K562 (cell line): ENCODE data around the gene NQO2. TPM values are rescaled to one million over a fixed set of nuclear protein-coding genes. Genes with fewer than 3 reads are reported as not detected.

Experiments used
- CREB3 ChIP-seq: fragments of 450-650 bp; conservative IDR thresholded peaks from 2 replicates; pipeline ENCODE4 v1.6.1; 2016; ENCODE audit warnings: missing genetic modification characterization, low read depth, mild to moderate bottlenecking, missing compliant biosample characterization, moderate library complexity
- CREB5 ChIP-seq: fragments of 250-450 bp; sonication (Bioruptor Pico); IDR thresholded peaks from 2 replicates; pipeline ENCODE4 v1.5.0; 2020; ENCODE audit warnings: mild to moderate bottlenecking
- NFE2 ChIP-seq: IDR thresholded peaks from 2 replicates; pipeline ENCODE4 v1.6.1; 2014; ENCODE audit warnings: antibody characterized with exemption, low read depth
- PHF21A ChIP-seq: fragments of 450-650 bp; IDR thresholded peaks from 2 replicates; pipeline ENCODE4 v1.6.1; 2017; ENCODE audit warnings: low read depth, borderline replicate concordance
- PYGO2 ChIP-seq: fragments of 450-650 bp; IDR thresholded peaks from 2 replicates; pipeline ENCODE4 v1.6.1; 2016; ENCODE audit warnings: mild to moderate bottlenecking, missing genetic modification characterization, moderate library complexity, missing compliant biosample characterization
- RBFOX2 ChIP-seq: fragments of 200-400 bp; formaldehyde crosslinking; IDR thresholded peaks from 2 replicates; pipeline ENCODE4 v1.6.1; 2017; ENCODE audit warnings: low read depth, mild to moderate bottlenecking, low read length, moderate library complexity
- RCOR1 ChIP-seq, 2 experiments: IDR thresholded peaks; 2 replicates each; pipeline ENCODE4 v1.6.1; 2012; ENCODE audit warnings: low read depth in 2 of 2, low read length in 2 of 2, borderline replicate concordance in 1 of 2, improper control_type of control experiment in 1 of 2
- TAF15 ChIP-seq: fragments of 200-400 bp; formaldehyde crosslinking; IDR thresholded peaks from 2 replicates; pipeline ENCODE4 v1.6.1; 2017; ENCODE audit warnings: mild to moderate bottlenecking, low read depth, low read length, moderate library complexity
- THRAP3 ChIP-seq: fragments of 450-650 bp; IDR thresholded peaks from 2 replicates; pipeline ENCODE4 v1.6.1; 2016; ENCODE audit warnings: mild to moderate bottlenecking, inconsistent platforms, borderline replicate concordance
- ZNF121 ChIP-seq: sonication (generic); formaldehyde crosslinking; conservative IDR thresholded peaks from 2 replicates; pipeline ENCODE4 v1.8.0; 2022; ENCODE audit warnings: missing genetic modification reagents
- ZNF282 ChIP-seq: sonication (generic); formaldehyde crosslinking; IDR thresholded peaks from 2 replicates; pipeline ENCODE4 v1.8.1; 2023; ENCODE audit warnings: missing genetic modification reagents
- ZNF589 ChIP-seq: fragments of 200-800 bp; sonication (Bioruptor generic); IDR thresholded peaks from 2 replicates; pipeline ENCODE4 v1.6.1; 2016; ENCODE audit warnings: low read depth, missing genetic modification characterization, missing compliant biosample characterization
- polyA plus RNA-seq, 8 experiments: library from polyadenylated mRNA; depleted of rRNA in 4 of 8; stranded (reverse) in 5 of 8; unstranded in 3 of 8; fragments of >200 nt; fragmentation: Nextera tagmentation in 2 of 8; fragmentation: Illumina TruSeq in 1 of 8; extraction: Ambion mirVana in 2 of 8; extraction: Trizol in 1 of 8; gene quantifications; 2 replicates each; pipeline versions ENCODE4 v1.2.1 to v1.2.3, GENCODE V29; 2011 to 2014; ENCODE audit warnings: inconsistent platforms in 1 of 8, missing spikeins in 1 of 8
- total RNA-seq, 7 experiments: library from RNA; depleted of rRNA in 6 of 7; stranded (reverse); fragments of >200 nt in 6 of 7; fragmentation: Illumina TruSeq in 2 of 7; extraction: Trizol in 2 of 7; gene quantifications; 2 replicates each; pipeline versions ENCODE4 v1.2.1 to v1.2.3, GENCODE V29; 2011 to 2021; ENCODE audit warnings: low replicate concordance in 1 of 7
- TF ChIP-seq, protein P1 (sequence below), 2 experiments: fragments of 450-650 bp in 1 of 2; sonication (generic) in 1 of 2; formaldehyde crosslinking in 1 of 2; IDR thresholded peaks; 2 replicates each; pipeline versions ENCODE4 v1.7.1 to v1.9.0; 2016 to 2022; ENCODE audit warnings: inconsistent platforms in 1 of 2, mild to moderate bottlenecking in 1 of 2, missing genetic modification reagents in 1 of 2
- TF ChIP-seq, protein P2 (sequence below): IDR thresholded peaks from 3 replicates; pipeline ENCODE4 v1.6.1; 2011; ENCODE audit warnings: borderline replicate concordance, mild to moderate bottlenecking; ENCODE audit not compliant: insufficient read length, insufficient read depth

The NQO2 gene
- total and polyA plus RNA-seq, 9 of the 15 experiments (the other 6 are each of a cell fraction or from before 2014, with no cell fraction given) = 54.6 to 214 (median 116) TPM

- TF ChIP-seq, protein P1, sequence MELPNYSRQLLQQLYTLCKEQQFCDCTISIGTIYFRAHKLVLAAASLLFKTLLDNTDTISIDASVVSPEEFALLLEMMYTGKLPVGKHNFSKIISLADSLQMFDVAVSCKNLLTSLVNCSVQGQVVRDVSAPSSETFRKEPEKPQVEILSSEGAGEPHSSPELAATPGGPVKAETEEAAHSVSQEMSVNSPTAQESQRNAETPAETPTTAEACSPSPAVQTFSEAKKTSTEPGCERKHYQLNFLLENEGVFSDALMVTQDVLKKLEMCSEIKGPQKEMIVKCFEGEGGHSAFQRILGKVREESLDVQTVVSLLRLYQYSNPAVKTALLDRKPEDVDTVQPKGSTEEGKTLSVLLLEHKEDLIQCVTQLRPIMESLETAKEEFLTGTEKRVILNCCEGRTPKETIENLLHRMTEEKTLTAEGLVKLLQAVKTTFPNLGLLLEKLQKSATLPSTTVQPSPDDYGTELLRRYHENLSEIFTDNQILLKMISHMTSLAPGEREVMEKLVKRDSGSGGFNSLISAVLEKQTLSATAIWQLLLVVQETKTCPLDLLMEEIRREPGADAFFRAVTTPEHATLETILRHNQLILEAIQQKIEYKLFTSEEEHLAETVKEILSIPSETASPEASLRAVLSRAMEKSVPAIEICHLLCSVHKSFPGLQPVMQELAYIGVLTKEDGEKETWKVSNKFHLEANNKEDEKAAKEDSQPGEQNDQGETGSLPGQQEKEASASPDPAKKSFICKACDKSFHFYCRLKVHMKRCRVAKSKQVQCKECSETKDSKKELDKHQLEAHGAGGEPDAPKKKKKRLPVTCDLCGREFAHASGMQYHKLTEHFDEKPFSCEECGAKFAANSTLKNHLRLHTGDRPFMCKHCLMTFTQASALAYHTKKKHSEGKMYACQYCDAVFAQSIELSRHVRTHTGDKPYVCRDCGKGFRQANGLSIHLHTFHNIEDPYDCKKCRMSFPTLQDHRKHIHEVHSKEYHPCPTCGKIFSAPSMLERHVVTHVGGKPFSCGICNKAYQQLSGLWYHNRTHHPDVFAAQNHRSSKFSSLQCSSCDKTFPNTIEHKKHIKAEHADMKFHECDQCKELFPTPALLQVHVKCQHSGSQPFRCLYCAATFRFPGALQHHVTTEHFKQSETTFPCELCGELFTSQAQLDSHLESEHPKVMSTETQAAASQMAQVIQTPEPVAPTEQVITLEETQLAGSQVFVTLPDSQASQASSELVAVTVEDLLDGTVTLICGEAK (IDR thresholded peaks at IDR 0.05) = no peak; the same call in 1 of the 2 replicates
- TF ChIP-seq, protein P1 (CRISPR knock-in tag; IDR thresholded peaks at IDR 0.05) = no peak
- no peak for TF ChIP-seq NFE2
- TF ChIP-seq, protein P2, sequence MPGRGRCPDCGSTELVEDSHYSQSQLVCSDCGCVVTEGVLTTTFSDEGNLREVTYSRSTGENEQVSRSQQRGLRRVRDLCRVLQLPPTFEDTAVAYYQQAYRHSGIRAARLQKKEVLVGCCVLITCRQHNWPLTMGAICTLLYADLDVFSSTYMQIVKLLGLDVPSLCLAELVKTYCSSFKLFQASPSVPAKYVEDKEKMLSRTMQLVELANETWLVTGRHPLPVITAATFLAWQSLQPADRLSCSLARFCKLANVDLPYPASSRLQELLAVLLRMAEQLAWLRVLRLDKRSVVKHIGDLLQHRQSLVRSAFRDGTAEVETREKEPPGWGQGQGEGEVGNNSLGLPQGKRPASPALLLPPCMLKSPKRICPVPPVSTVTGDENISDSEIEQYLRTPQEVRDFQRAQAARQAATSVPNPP = no peak
- TF ChIP-seq RCOR1 (IDR thresholded peaks at IDR 0.05; ENCODE audit: borderline replicate concordance in 1 of 2, low read depth in 2 of 2, low read length in 2 of 2) = peak; percentile 31 to 91; a peak in 2 of 4 replicates
- TF ChIP-seq TAF15 = no peak
- TF ChIP-seq THRAP3 = no peak; the same call in 1 of the 2 replicates
- TF ChIP-seq CREB5 (CRISPR knock-in tag) = no peak
- no peak for TF ChIP-seq PYGO2 (tag)
- no peak for TF ChIP-seq ZNF121
- TF ChIP-seq PHF21A = no peak
- peak; percentile 64 for TF ChIP-seq RBFOX2
- TF ChIP-seq ZNF589 (CRISPR knock-in tag) = peak; percentile 84
- no peak for TF ChIP-seq ZNF282
- TF ChIP-seq CREB3 = peak; percentile 96
These were observed 9.3 kb upstream of the NQO2 start (continued) for GRCh38 chr6:2990248-2990931.
